A549 (cell line): ENCODE results near the gene PTPRN2. TPM values are rescaled to one million over a fixed set of nuclear protein-coding genes. Genes with fewer than 3 reads are reported as not detected.
"Not testable (repeated sequence)": the region's sequence is repeated elsewhere in the genome, so short reads cannot be mapped to it uniquely, and the experiment has no call there.

ENCODE experiments used
- ATAC-seq, 2 experiments: fragments of 200-7000 bp in 1 of 2; fragments of >200 bp in 1 of 2; cut with Nextera tagmentation in 1 of 2; cut with Tn5 transposase in 1 of 2; 3 replicates each; pipeline versions ENCODE4 v1.8.0 to v1.9.1; 2018 to 2020; ENCODE audit warnings: mild to moderate bottlenecking in 1 of 2, moderate library complexity in 1 of 2
- CTCF ChIA-PET: fragments of 300-600 bp; sonication (Branson Sonifier 250); formaldehyde crosslinking; extraction: SDS; loops from one replicate; lab custom pipeline; 2021; ENCODE audit warnings: antibody characterized with exemption, inconsistent platforms; lab: Yijun Ruan, JAX
- POLR2A ChIA-PET: fragments of 350-600 bp; formaldehyde crosslinking; extraction: SDS; loops from one replicate; lab custom pipeline; 2021; ENCODE audit warnings: antibody characterized with exemption, inconsistent platforms; lab: Yijun Ruan, JAX
- DNase-seq, 2 experiments: peaks; one replicate each; pipeline versions ENCODE4 v3.0.0 to v3.0.0-alpha.2; 2011 to 2016; ENCODE audit warnings: low read depth in 1 of 2, low spot score in 1 of 2
- FAIRE-seq: peaks from 2 replicates; lab custom pipeline; 2011; peaks lifted over from hg19 to GRCh38; lab: Jason Lieb, UNC
- H3K27ac ChIP-seq, 2 experiments: fragments of >200 bp; sonication (Bioruptor Twin); formaldehyde crosslinking; 3 replicates each; pipeline ENCODE4 v1.5.1; 2016 to 2017
- H3K4me1 ChIP-seq: fragments of >200 bp; sonication (Bioruptor Twin); formaldehyde crosslinking; 3 replicates; pipeline ENCODE4 v1.6.1; 2016
- H3K4me2 ChIP-seq: fragments of >200 bp; sonication (Bioruptor Twin); formaldehyde crosslinking; 3 replicates; pipeline ENCODE4 v1.6.1; 2016
- H3K4me3 ChIP-seq: fragments of >200 bp; sonication (Bioruptor Twin); formaldehyde crosslinking; 3 replicates; pipeline ENCODE4 v1.5.1; 2016
- H3K9me3 ChIP-seq: fragments of >200 bp; sonication (Bioruptor Twin); formaldehyde crosslinking; 3 replicates; pipeline ENCODE4 v1.6.1; 2016
- BHLHE40 ChIP-seq: IDR thresholded peaks from 2 replicates; pipeline ENCODE4 v1.6.1; 2012; ENCODE audit warnings: low read depth, low read length, inconsistent platforms
- CBX2 ChIP-seq: fragments of 200-600 bp; sonication (generic); IDR thresholded peaks from 2 replicates; pipeline ENCODE4 v1.6.1; 2016; ENCODE audit warnings: low read depth, mild to moderate bottlenecking, borderline replicate concordance
- CBX8 ChIP-seq: fragments of 200-600 bp; sonication (generic); IDR thresholded peaks from 2 replicates; pipeline ENCODE4 v1.6.1; 2016
- EHF ChIP-seq: fragments of 250-450 bp; sonication (Bioruptor Pico); IDR thresholded peaks from 2 replicates; pipeline ENCODE4 v1.5.0; 2020; ENCODE audit warnings: mild to moderate bottlenecking
- FOXS1 ChIP-seq: fragments of 250-450 bp; sonication (Bioruptor Pico); IDR thresholded peaks from 2 replicates; pipeline ENCODE4 v1.5.0; 2020; ENCODE audit warnings: mild to moderate bottlenecking, moderate library complexity
- GATA3 ChIP-seq: IDR thresholded peaks from 2 replicates; pipeline ENCODE4 v1.6.1; 2012; ENCODE audit warnings: borderline replicate concordance
- HDAC2 ChIP-seq: fragments of 200-600 bp; sonication (generic); IDR thresholded peaks from 2 replicates; pipeline ENCODE4 v1.6.1; 2016
- HEYL ChIP-seq: fragments of 250-450 bp; sonication (Bioruptor Pico); IDR thresholded peaks from 2 replicates; pipeline ENCODE4 v1.8.0; 2021; ENCODE audit warnings: mild to moderate bottlenecking, moderate library complexity
- HOXA7 ChIP-seq: fragments of 250-450 bp; sonication (Bioruptor Pico); IDR thresholded peaks from 2 replicates; pipeline ENCODE4 v1.5.0; 2020; ENCODE audit warnings: mild to moderate bottlenecking, moderate library complexity
- KDM1A ChIP-seq: fragments of 200-600 bp; sonication (generic); IDR thresholded peaks from 2 replicates; pipeline ENCODE4 v1.6.1; 2016; ENCODE audit warnings: low read depth, mild to moderate bottlenecking
- MAZ ChIP-seq: fragments of 150-350 bp; IDR thresholded peaks from 2 replicates; pipeline ENCODE4 v1.6.1; 2014; ENCODE audit warnings: antibody characterized with exemption, low read depth, low read length, borderline replicate concordance
- MYC ChIP-seq: IDR thresholded peaks from 2 replicates; pipeline ENCODE4 v1.6.1; 2012; ENCODE audit warnings: mild to moderate bottlenecking, inconsistent platforms, low read length, improper control_type of control experiment, borderline replicate concordance
- NR3C1 ChIP-seq: fragments of >200 bp; sonication (Bioruptor Twin); formaldehyde crosslinking; IDR thresholded peaks from 3 replicates; pipeline ENCODE4 v1.6.1; 2017
- SREBF2 ChIP-seq: fragments of 450-650 bp; IDR thresholded peaks from 2 replicates; pipeline ENCODE4 v1.6.1; 2014; ENCODE audit warnings: mild to moderate bottlenecking, moderate library complexity
- ZFP36 ChIP-seq: fragments of 450-650 bp; IDR thresholded peaks from 2 replicates; pipeline ENCODE4 v1.6.1; 2014; ENCODE audit warnings: borderline replicate concordance; ENCODE audit not compliant: partially characterized antibody
- WGBS: methylation state at CpG from one replicate; pipeline ENCODE4 v1.1.6; 2017; ENCODE audit errors: missing lambda C conversion rate; 5-methylcytosine and 5-hydroxymethylcytosine counted together
- polyA plus RNA-seq, 4 experiments: library from polyadenylated mRNA; depleted of rRNA in 3 of 4; stranded (reverse); fragments of >200 nt; fragmentation: RNase III in 1 of 4; extraction: RNeasy Plus Mini Kit Qiagen cat#74134 plus additional on column Dnase treatment in 1 of 4; gene quantifications; 2 replicates in 3 of 4; 3 replicates in 1 of 4; pipeline ENCODE4 v1.2.3, GENCODE V29; 2011 to 2017
- TF ChIP-seq, protein P1 (sequence below): IDR thresholded peaks from 2 replicates; pipeline ENCODE4 v1.6.1; 2012; ENCODE audit warnings: low read depth, borderline replicate concordance
- TF ChIP-seq, protein P2 (sequence below): fragments of 200-600 bp; sonication (generic); IDR thresholded peaks from 2 replicates; pipeline ENCODE4 v1.6.1; 2016; ENCODE audit warnings: antibody characterized with exemption, mild to moderate bottlenecking, moderate library complexity
- TF ChIP-seq, protein P3 (sequence below): fragments of 150-350 bp; IDR thresholded peaks from 2 replicates; pipeline ENCODE4 v1.6.1; 2014; ENCODE audit warnings: low read depth, mild to moderate bottlenecking, low read length

Gene PTPRN2
- polyA plus RNA-seq, 2 of the 4 experiments (the other 2 are of a cell fraction): 0.41 to 1.2 TPM

DNA sequence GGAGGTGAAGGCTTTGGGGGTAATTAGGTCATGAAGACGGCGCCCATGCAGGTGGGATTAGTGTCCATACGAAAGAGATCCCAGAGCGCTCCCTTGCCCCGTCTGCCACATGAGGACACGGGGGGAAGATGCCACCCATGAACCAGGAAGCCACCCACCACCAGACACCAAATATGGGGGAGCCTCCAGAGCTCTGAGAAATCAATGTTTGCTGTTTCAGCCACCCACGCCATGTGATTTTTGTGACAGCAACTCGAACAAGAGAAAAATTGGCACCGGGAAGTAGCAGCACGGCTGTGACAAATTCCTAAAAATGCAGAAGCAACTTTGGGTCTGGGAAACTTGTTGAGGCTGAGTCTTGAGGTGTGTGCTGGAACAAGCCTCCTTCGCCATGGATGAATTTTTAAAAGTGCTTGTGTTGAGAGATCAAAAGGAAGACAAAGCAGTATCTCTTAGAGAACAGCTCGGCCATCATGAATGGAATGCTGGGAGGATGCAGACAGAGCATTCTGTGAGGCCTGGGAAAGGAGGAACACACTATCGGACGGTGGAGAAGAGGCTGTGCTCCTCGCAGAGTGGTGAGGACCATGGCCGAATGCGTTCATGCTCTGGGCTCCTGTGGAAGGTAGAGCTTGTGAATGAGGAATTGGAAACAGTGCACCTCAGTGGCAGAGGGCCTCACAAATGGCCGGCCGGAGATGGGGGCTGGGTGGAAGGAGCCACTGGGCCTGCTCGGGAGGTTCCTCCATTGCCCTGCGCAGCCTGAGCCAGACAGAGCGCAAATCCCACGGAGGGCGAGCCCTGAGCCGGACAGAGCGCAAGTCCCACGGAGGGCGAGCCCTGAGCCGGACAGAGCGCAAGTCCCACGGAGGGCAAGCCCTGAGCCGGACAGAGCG lies 277.5 kb downstream of the PTPRN2 start:
- no peak for FAIRE-seq
- POLR2A ChIA-PET: no interaction called here
- no peak for TF ChIP-seq HDAC2
- no peak for TF ChIP-seq MAZ
- TF ChIP-seq BHLHE40: no peak
- TF ChIP-seq FOXS1 (CRISPR knock-in tag): no peak
- no peak for TF ChIP-seq NR3C1
- no peak for TF ChIP-seq MYC
- TF ChIP-seq HEYL (CRISPR knock-in tag): no peak
- TF ChIP-seq, protein P1, sequence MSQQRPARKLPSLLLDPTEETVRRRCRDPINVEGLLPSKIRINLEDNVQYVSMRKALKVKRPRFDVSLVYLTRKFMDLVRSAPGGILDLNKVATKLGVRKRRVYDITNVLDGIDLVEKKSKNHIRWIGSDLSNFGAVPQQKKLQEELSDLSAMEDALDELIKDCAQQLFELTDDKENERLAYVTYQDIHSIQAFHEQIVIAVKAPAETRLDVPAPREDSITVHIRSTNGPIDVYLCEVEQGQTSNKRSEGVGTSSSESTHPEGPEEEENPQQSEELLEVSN: no peak
- no peak for TF ChIP-seq SREBF2
- TF ChIP-seq, protein P2, sequence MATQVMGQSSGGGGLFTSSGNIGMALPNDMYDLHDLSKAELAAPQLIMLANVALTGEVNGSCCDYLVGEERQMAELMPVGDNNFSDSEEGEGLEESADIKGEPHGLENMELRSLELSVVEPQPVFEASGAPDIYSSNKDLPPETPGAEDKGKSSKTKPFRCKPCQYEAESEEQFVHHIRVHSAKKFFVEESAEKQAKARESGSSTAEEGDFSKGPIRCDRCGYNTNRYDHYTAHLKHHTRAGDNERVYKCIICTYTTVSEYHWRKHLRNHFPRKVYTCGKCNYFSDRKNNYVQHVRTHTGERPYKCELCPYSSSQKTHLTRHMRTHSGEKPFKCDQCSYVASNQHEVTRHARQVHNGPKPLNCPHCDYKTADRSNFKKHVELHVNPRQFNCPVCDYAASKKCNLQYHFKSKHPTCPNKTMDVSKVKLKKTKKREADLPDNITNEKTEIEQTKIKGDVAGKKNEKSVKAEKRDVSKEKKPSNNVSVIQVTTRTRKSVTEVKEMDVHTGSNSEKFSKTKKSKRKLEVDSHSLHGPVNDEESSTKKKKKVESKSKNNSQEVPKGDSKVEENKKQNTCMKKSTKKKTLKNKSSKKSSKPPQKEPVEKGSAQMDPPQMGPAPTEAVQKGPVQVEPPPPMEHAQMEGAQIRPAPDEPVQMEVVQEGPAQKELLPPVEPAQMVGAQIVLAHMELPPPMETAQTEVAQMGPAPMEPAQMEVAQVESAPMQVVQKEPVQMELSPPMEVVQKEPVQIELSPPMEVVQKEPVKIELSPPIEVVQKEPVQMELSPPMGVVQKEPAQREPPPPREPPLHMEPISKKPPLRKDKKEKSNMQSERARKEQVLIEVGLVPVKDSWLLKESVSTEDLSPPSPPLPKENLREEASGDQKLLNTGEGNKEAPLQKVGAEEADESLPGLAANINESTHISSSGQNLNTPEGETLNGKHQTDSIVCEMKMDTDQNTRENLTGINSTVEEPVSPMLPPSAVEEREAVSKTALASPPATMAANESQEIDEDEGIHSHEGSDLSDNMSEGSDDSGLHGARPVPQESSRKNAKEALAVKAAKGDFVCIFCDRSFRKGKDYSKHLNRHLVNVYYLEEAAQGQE: no peak
- TF ChIP-seq EHF (CRISPR knock-in tag): no peak
- no peak for TF ChIP-seq CBX2
- H3K27ac ChIP-seq: no peak overlapping the region
- H3K4me3 ChIP-seq: no peak overlapping the region
- no peaks in the 10 kb centered on the region for H3K4me1 ChIP-seq
- CTCF ChIA-PET: interaction anchor here (0.9 kb wide), 1 partner anchor 8 kb away, joined by 3 read pairs; no protein-coding TSS in a partner anchor
- H3K9me3 ChIP-seq: peaks cover 7% of the 10 kb centered on the region; the same call in 1 of the 3 replicates
- ATAC-seq: no peak
- WGBS: 57% methylated on average over 31 of the region's 33 CpGs
- no peak for DNase-seq
- no peak overlapping the region for H3K4me2 ChIP-seq

DNA sequence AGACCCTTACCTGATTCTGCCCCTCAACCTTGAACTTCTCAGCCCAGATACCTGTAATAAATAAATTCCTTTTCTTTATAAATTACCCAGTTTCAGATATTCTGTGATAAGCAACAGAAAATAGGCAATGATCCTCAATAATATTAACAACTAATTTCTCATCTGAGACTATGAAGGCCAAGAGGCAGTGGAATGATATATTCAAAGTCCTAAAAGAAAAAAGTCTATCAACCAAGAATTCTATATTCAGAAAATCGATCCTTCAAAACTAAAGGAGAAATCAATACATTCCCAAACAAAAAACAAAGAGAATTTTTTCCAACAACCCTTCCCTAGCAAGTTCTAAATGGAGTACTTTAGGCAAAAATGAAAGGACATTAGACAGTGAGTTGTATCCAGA lies 279.6 kb downstream of the PTPRN2 start:
- FAIRE-seq (no peak), DNase-seq (no peak), ATAC-seq (no peak)
- ChIA-PET CTCF (no interaction called here), POLR2A (no interaction called here)
- 2% methylated on average over 1 of the region's 1 CpG for WGBS
- H3K27ac ChIP-seq: no peak overlapping the region
- H3K4me3 ChIP-seq: no peak overlapping the region
- no peak for TF ChIP-seq HOXA7
- TF ChIP-seq ZFP36: no peak
- no peak for TF ChIP-seq HEYL (CRISPR knock-in tag)
- TF ChIP-seq, protein P3, sequence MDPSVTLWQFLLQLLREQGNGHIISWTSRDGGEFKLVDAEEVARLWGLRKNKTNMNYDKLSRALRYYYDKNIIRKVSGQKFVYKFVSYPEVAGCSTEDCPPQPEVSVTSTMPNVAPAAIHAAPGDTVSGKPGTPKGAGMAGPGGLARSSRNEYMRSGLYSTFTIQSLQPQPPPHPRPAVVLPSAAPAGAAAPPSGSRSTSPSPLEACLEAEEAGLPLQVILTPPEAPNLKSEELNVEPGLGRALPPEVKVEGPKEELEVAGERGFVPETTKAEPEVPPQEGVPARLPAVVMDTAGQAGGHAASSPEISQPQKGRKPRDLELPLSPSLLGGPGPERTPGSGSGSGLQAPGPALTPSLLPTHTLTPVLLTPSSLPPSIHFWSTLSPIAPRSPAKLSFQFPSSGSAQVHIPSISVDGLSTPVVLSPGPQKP: no peak
- TF ChIP-seq KDM1A: no peak
- no peak for TF ChIP-seq GATA3
- TF ChIP-seq CBX8: no peak
- no peaks in the 10 kb centered on the region for H3K4me1 ChIP-seq
- H3K9me3 ChIP-seq: peaks cover 7% of the 10 kb centered on the region; the same call in 1 of the 3 replicates
- no peak overlapping the region for H3K4me2 ChIP-seq

DNA sequence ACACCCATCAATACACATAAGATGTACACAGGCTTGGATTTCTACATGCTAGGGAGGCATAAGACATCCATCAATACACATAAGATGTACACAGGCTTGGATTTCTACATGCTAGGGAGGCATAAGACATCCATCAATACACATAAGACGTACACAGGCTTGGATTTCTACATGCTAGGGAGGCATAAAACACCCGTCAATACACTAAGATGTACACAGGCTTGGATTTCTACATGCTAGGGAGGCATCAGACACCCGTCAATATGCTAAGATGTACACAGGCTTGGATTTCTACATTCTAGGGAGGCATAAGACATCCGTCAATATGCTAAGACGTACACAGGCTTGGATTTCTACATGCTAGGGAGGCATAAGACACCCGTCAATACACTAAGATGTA lies 283.6 kb downstream of the PTPRN2 start:
- CTCF ChIA-PET, FAIRE-seq, H3K4me3 ChIP-seq, H3K4me1 ChIP-seq, H3K27ac ChIP-seq, POLR2A ChIA-PET, DNase-seq, ATAC-seq, H3K4me2 ChIP-seq, H3K9me3 ChIP-seq: not testable (repeated sequence)
- WGBS: 25% methylated on average over 6 of the region's 6 CpGs
